Neural cell (in vitro differentiated cells): Measurements from ENCODE around the gene NKAIN2. TPM values are rescaled to one million over a fixed set of nuclear protein-coding genes. Genes with fewer than 3 reads are reported as not detected.
A peak's percentile ranks its signal among the peaks of the same experiment; 100 is the strongest.

ENCODE experiments used
- H2AFZ ChIP-seq: fragments of 200-600, 300-800 bp; sonication (generic), shearing (Covaris generic); 2 replicates; pipeline ENCODE4 v1.6.0; 2014; ENCODE audit warnings: low read depth, mild to moderate bottlenecking, antibody characterized with exemption, low read length, moderate library complexity
- H3F3A ChIP-seq: fragments of 200-600 bp; shearing (Covaris generic); 2 replicates; pipeline ENCODE4 v1.6.1; 2016; ENCODE audit warnings: mild to moderate bottlenecking, moderate library complexity, mixed read lengths, antibody characterized with exemption, low read length; ENCODE audit not compliant: insufficient read depth, poor library complexity, severe bottlenecking
- H3K27ac ChIP-seq: fragments of 200-600, 300-800 bp; sonication (generic), shearing (Covaris generic); 2 replicates; pipeline ENCODE4 v1.5.1; 2014; ENCODE audit warnings: mild to moderate bottlenecking, low read length, moderate library complexity
- H3K27me3 ChIP-seq: fragments of 300-800, 200-600 bp; sonication (generic), shearing (Covaris generic); 2 replicates; pipeline ENCODE4 v1.6.0; 2014; ENCODE audit warnings: mild to moderate bottlenecking, low read depth, low read length, moderate library complexity; ENCODE audit not compliant: insufficient read depth
- H3K36me3 ChIP-seq: fragments of 300-800, 200-600 bp; sonication (generic), shearing (Covaris generic); 2 replicates; pipeline ENCODE4 v1.5.1; 2014; ENCODE audit warnings: mild to moderate bottlenecking, antibody characterized with exemption, low read length, moderate library complexity; ENCODE audit not compliant: insufficient read depth
- H3K4me2 ChIP-seq: fragments of 300-800, 200-600 bp; sonication (generic), shearing (Covaris generic); 2 replicates; pipeline ENCODE4 v1.6.0; 2014; ENCODE audit warnings: mild to moderate bottlenecking, low read length
- H3K4me3 ChIP-seq: fragments of 300-800, 200-600 bp; sonication (generic), shearing (Covaris generic); 2 replicates; pipeline ENCODE4 v1.5.1; 2014; ENCODE audit warnings: mild to moderate bottlenecking, low read length, moderate library complexity
- H3K79me2 ChIP-seq: fragments of 200-600 bp; shearing (Covaris generic); replicated peaks from 2 replicates; pipeline ENCODE4 v1.6.0; 2014; ENCODE audit warnings: mild to moderate bottlenecking, low read length, moderate library complexity; ENCODE audit not compliant: insufficient read depth
- H3K9ac ChIP-seq: fragments of 300-800, 200-600 bp; sonication (generic), shearing (Covaris generic); 2 replicates; pipeline ENCODE4 v1.6.1; 2016; ENCODE audit warnings: mild to moderate bottlenecking, low read length, mixed read lengths
- H3K9me2 ChIP-seq: fragments of 200-600 bp; shearing (Covaris generic); 2 replicates; pipeline ENCODE4 v1.6.1; 2016; ENCODE audit warnings: mild to moderate bottlenecking, low read length, mixed read lengths; ENCODE audit not compliant: insufficient read depth
- H3K9me3 ChIP-seq: fragments of 200-600, 300-800 bp; sonication (generic), shearing (Covaris generic); 2 replicates; pipeline ENCODE4 v1.6.1; 2016; ENCODE audit warnings: mild to moderate bottlenecking, mixed run types, low read length, moderate library complexity, mixed read lengths
- H4K20me1 ChIP-seq: fragments of 200-600 bp; shearing (Covaris generic); 2 replicates; pipeline ENCODE4 v1.6.1; 2016; ENCODE audit warnings: mild to moderate bottlenecking, mixed run types; ENCODE audit not compliant: insufficient read depth
- EP300 ChIP-seq: fragments of 450-650 bp; conservative IDR thresholded peaks from 2 replicates; pipeline ENCODE4 v1.6.1; 2014; ENCODE audit warnings: antibody characterized with exemption, mild to moderate bottlenecking, moderate library complexity; ENCODE audit not compliant: poor library complexity, severe bottlenecking
- EZH2 ChIP-seq: fragments of 200-600, 300-800 bp; shearing (Covaris generic), sonication (generic); IDR thresholded peaks from 2 replicates; pipeline ENCODE4 v1.6.1; 2014; ENCODE audit warnings: antibody characterized with exemption, low read length, borderline replicate concordance, mild to moderate bottlenecking; ENCODE audit not compliant: insufficient read depth, poor library complexity, severe bottlenecking
- MXI1 ChIP-seq: fragments of 450-650 bp; conservative IDR thresholded peaks from 2 replicates; pipeline ENCODE4 v1.6.1; 2014; ENCODE audit warnings: antibody characterized with exemption, mild to moderate bottlenecking; ENCODE audit not compliant: poor library complexity, severe bottlenecking
- RAD21 ChIP-seq: fragments of 450-650 bp; conservative IDR thresholded peaks from 2 replicates; pipeline ENCODE4 v1.6.1; 2014; ENCODE audit warnings: antibody characterized with exemption, mild to moderate bottlenecking, moderate library complexity
- SMC3 ChIP-seq: fragments of 450-650 bp; conservative IDR thresholded peaks from 2 replicates; pipeline ENCODE4 v1.6.1; 2014; ENCODE audit warnings: antibody characterized with exemption, mild to moderate bottlenecking, moderate library complexity; ENCODE audit not compliant: poor library complexity
- TAF1 ChIP-seq: IDR thresholded peaks from 2 replicates; pipeline ENCODE4 v1.6.1; 2012; ENCODE audit warnings: low read depth
- polyA plus RNA-seq: library from polyadenylated mRNA; depleted of rRNA; stranded (reverse); fragments of >200 nt; gene quantifications from 2 replicates; pipeline ENCODE4 v1.2.3, GENCODE V29; 2014
- TF ChIP-seq, protein P1 (sequence below): IDR thresholded peaks from 2 replicates; pipeline ENCODE4 v1.6.1; 2012; ENCODE audit warnings: borderline replicate concordance
- TF ChIP-seq, protein P2 (sequence below): fragments of 450-650 bp; IDR thresholded peaks from 2 replicates; pipeline ENCODE4 v1.5.1; 2014; ENCODE audit warnings: antibody characterized with exemption, mild to moderate bottlenecking, moderate library complexity; ENCODE audit not compliant: poor library complexity, severe bottlenecking

NKAIN2 gene
- polyA plus RNA-seq, 1 donor from 2014 or later: 23.2 TPM

DNA sequence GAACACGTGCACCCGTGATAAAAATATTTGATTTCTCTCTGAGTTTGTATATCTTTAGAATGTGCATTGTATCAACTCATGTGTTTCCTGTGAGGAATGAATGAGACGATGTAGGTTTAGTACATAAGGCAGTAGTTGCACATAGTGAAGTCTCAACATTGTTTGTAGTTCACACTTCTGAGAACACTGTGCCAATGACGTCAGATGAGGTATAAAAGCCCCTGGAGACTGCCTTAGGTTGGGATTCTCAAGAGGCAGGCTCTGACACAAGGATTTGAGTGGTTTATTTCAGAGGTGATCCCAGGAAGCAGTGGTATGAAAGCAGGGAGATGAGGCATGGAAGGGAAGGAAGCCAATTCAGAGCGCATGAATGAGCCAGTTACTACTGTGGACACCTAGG is 2.6 kb upstream of the NKAIN2 start:
- Histone ChIP-seq H3K27me3 (no peaks in the 10 kb centered on the region), H4K20me1 (no peaks in the 10 kb centered on the region), H3K4me2 (no peak overlapping the region), H2AFZ (no peak overlapping the region), H3F3A (no peaks in the 10 kb centered on the region), H3K9ac (no peak overlapping the region), H3K27ac (no peak overlapping the region), H3K4me3 (no peak overlapping the region), H3K9me3 (no peaks in the 10 kb centered on the region), H3K9me2 (no peaks in the 10 kb centered on the region), H3K36me3 (no peaks in the 10 kb centered on the region), H3K79me2 (peaks cover under 1% of the 10 kb centered on the region)
- TF ChIP-seq EP300 (no peak), TAF1 (no peak), RAD21 (no peak), MXI1 (no peak), EZH2 (no peak), SMC3 (no peak)
- TF ChIP-seq, protein P1, sequence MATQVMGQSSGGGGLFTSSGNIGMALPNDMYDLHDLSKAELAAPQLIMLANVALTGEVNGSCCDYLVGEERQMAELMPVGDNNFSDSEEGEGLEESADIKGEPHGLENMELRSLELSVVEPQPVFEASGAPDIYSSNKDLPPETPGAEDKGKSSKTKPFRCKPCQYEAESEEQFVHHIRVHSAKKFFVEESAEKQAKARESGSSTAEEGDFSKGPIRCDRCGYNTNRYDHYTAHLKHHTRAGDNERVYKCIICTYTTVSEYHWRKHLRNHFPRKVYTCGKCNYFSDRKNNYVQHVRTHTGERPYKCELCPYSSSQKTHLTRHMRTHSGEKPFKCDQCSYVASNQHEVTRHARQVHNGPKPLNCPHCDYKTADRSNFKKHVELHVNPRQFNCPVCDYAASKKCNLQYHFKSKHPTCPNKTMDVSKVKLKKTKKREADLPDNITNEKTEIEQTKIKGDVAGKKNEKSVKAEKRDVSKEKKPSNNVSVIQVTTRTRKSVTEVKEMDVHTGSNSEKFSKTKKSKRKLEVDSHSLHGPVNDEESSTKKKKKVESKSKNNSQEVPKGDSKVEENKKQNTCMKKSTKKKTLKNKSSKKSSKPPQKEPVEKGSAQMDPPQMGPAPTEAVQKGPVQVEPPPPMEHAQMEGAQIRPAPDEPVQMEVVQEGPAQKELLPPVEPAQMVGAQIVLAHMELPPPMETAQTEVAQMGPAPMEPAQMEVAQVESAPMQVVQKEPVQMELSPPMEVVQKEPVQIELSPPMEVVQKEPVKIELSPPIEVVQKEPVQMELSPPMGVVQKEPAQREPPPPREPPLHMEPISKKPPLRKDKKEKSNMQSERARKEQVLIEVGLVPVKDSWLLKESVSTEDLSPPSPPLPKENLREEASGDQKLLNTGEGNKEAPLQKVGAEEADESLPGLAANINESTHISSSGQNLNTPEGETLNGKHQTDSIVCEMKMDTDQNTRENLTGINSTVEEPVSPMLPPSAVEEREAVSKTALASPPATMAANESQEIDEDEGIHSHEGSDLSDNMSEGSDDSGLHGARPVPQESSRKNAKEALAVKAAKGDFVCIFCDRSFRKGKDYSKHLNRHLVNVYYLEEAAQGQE: no peak
- TF ChIP-seq, protein P2, sequence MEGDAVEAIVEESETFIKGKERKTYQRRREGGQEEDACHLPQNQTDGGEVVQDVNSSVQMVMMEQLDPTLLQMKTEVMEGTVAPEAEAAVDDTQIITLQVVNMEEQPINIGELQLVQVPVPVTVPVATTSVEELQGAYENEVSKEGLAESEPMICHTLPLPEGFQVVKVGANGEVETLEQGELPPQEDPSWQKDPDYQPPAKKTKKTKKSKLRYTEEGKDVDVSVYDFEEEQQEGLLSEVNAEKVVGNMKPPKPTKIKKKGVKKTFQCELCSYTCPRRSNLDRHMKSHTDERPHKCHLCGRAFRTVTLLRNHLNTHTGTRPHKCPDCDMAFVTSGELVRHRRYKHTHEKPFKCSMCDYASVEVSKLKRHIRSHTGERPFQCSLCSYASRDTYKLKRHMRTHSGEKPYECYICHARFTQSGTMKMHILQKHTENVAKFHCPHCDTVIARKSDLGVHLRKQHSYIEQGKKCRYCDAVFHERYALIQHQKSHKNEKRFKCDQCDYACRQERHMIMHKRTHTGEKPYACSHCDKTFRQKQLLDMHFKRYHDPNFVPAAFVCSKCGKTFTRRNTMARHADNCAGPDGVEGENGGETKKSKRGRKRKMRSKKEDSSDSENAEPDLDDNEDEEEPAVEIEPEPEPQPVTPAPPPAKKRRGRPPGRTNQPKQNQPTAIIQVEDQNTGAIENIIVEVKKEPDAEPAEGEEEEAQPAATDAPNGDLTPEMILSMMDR: no peak

DNA sequence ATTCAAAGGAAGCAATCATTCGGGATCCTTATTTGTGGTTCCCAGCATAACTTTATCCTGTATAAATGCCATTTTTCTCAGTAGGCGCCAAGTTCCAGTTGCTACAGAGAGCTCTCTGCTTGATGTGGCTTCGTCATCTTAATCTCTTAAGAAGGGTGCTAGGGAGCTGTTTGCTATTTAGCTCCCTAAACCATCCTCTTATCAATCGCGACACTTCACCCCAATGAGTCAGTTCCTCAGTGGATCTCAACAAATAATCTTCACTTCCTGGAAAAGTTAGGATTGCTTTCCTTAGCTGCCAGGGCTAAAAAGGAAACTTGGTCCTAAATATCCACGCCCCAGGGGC is 1.3 kb upstream of the NKAIN2 start:
- peak overlapping the region; percentile 83 for H3K4me3 ChIP-seq
- H3K9me2 ChIP-seq: no peaks in the 10 kb centered on the region
- no peaks in the 10 kb centered on the region for H3F3A ChIP-seq
- H2AFZ ChIP-seq: no peak overlapping the region
- no peak for TF ChIP-seq MXI1
- no peak for TF ChIP-seq SMC3
- TF ChIP-seq TAF1: no peak
- TF ChIP-seq, protein P2: no peak
- peak; percentile 16 for TF ChIP-seq EP300
- H3K79me2 ChIP-seq: peaks cover 12% of the 10 kb centered on the region
- no peak overlapping the region for H3K9ac ChIP-seq
- no peaks in the 10 kb centered on the region for H3K9me3 ChIP-seq
- no peak overlapping the region for H3K4me2 ChIP-seq
- H3K27me3 ChIP-seq: no peaks in the 10 kb centered on the region
- H4K20me1 ChIP-seq: no peaks in the 10 kb centered on the region
- no peak overlapping the region for H3K27ac ChIP-seq
- no peaks in the 10 kb centered on the region for H3K36me3 ChIP-seq
